ENCODE results near the gene SLC16A6. TPM values are rescaled to one million over a fixed set of nuclear protein-coding genes. Genes with fewer than 3 reads are reported as not detected.
"Not testable (repeated sequence)": the region's sequence is repeated elsewhere in the genome, so short reads cannot be mapped to it uniquely, and the experiment has no call there.

SLC16A6 gene
- total RNA-seq, 1 donor from 2014 or later = 1.0 TPM

- Histone ChIP-seq H3K4me3 (ENCODE audit: low read length in 3 of 3) (no peak overlapping the region), H3K27ac (ENCODE audit: low read depth, low read length) (no peak overlapping the region), H3K36me3 (ENCODE audit: control insufficient read depth in 3 of 3, insufficient read depth in 3 of 3, low read length in 3 of 3) (no peaks in the 10 kb centered on the region), H3K9me3 (ENCODE audit: control insufficient read depth in 3 of 3, low read length in 3 of 3) (no peaks in the 10 kb centered on the region), H3K27me3 (ENCODE audit: control insufficient read depth in 3 of 3, insufficient read depth in 3 of 3, low read length in 3 of 3) (no peaks in the 10 kb centered on the region), H3K4me1 (ENCODE audit: control insufficient read depth in 3 of 3, insufficient read depth in 3 of 3, low read length in 3 of 3) (peaks cover 0 to 4% (median 2%) of the 10 kb centered on the region in 3 donors), H3K9ac (ENCODE audit: low read depth in 1 of 3, low read length in 3 of 3) (no peak overlapping the region)
Observed at GRCh38 chr17:68229619-68230018, 61.3 kb downstream of the SLC16A6 start.

GRCh38 chr17:68228817-68229570 lies 61.9 kb downstream of the SLC16A6 start:
- Histone ChIP-seq H3K9ac (ENCODE audit: low read depth in 1 of 3, low read length in 3 of 3) (no peak overlapping the region), H3K27ac (ENCODE audit: low read depth, low read length) (no peak overlapping the region), H3K9me3 (ENCODE audit: control insufficient read depth in 3 of 3, low read length in 3 of 3) (no peaks in the 10 kb centered on the region), H3K27me3 (ENCODE audit: control insufficient read depth in 3 of 3, insufficient read depth in 3 of 3, low read length in 3 of 3) (no peaks in the 10 kb centered on the region), H3K4me1 (ENCODE audit: control insufficient read depth in 3 of 3, insufficient read depth in 3 of 3, low read length in 3 of 3) (peaks cover 0 to 4% (median 2%) of the 10 kb centered on the region in 3 donors), H3K4me3 (ENCODE audit: low read length in 3 of 3) (no peak overlapping the region), H3K36me3 (ENCODE audit: control insufficient read depth in 3 of 3, insufficient read depth in 3 of 3, low read length in 3 of 3) (no peaks in the 10 kb centered on the region)

GRCh38 chr17:68228039-68228680 lies 62.8 kb downstream of the SLC16A6 start:
- not testable (repeated sequence) for H3K4me1 ChIP-seq (ENCODE audit: control insufficient read depth in 3 of 3, insufficient read depth in 3 of 3, low read length in 3 of 3); H3K36me3 ChIP-seq (ENCODE audit: control insufficient read depth in 3 of 3, insufficient read depth in 3 of 3, low read length in 3 of 3); H3K9me3 ChIP-seq (ENCODE audit: control insufficient read depth in 3 of 3, low read length in 3 of 3); H3K9ac ChIP-seq (ENCODE audit: low read depth in 1 of 3, low read length in 3 of 3); H3K27ac ChIP-seq (ENCODE audit: low read depth, low read length); H3K27me3 ChIP-seq (ENCODE audit: control insufficient read depth in 3 of 3, insufficient read depth in 3 of 3, low read length in 3 of 3); H3K4me3 ChIP-seq (ENCODE audit: low read length in 3 of 3)

- not testable (repeated sequence) for H3K9ac ChIP-seq (ENCODE audit: low read depth in 1 of 3, low read length in 3 of 3); H3K36me3 ChIP-seq (ENCODE audit: control insufficient read depth in 3 of 3, insufficient read depth in 3 of 3, low read length in 3 of 3); H3K4me1 ChIP-seq (ENCODE audit: control insufficient read depth in 3 of 3, insufficient read depth in 3 of 3, low read length in 3 of 3); H3K9me3 ChIP-seq (ENCODE audit: control insufficient read depth in 3 of 3, low read length in 3 of 3); H3K4me3 ChIP-seq (ENCODE audit: low read length in 3 of 3); H3K27me3 ChIP-seq (ENCODE audit: control insufficient read depth in 3 of 3, insufficient read depth in 3 of 3, low read length in 3 of 3); H3K27ac ChIP-seq (ENCODE audit: low read depth, low read length)
Observed at GRCh38 chr17:68225055-68225454, 65.9 kb downstream of the SLC16A6 start.

- no peak overlapping the region for H3K27ac ChIP-seq (ENCODE audit: low read depth, low read length)
- no peak overlapping the region for H3K4me3 ChIP-seq (ENCODE audit: low read length in 3 of 3)
- H3K9ac ChIP-seq (ENCODE audit: low read depth in 1 of 3, low read length in 3 of 3) = no peak overlapping the region
- H3K9me3 ChIP-seq (ENCODE audit: control insufficient read depth in 3 of 3, low read length in 3 of 3) = no peaks in the 10 kb centered on the region
- no peaks in the 10 kb centered on the region for H3K4me1 ChIP-seq (ENCODE audit: control insufficient read depth in 3 of 3, insufficient read depth in 3 of 3, low read length in 3 of 3)
- H3K36me3 ChIP-seq (ENCODE audit: control insufficient read depth in 3 of 3, insufficient read depth in 3 of 3, low read length in 3 of 3) = peaks cover 0 to 3% (median 0%) of the 10 kb centered on the region in 3 donors
- H3K27me3 ChIP-seq (ENCODE audit: control insufficient read depth in 3 of 3, insufficient read depth in 3 of 3, low read length in 3 of 3) = no peaks in the 10 kb centered on the region
Observed at GRCh38 chr17:68222606-68223005, 68.3 kb downstream of the SLC16A6 start.

- H3K27me3 ChIP-seq (ENCODE audit: control insufficient read depth in 3 of 3, insufficient read depth in 3 of 3, low read length in 3 of 3) = no peaks in the 10 kb centered on the region
- H3K9ac ChIP-seq (ENCODE audit: low read depth in 1 of 3, low read length in 3 of 3) = no peak overlapping the region
- H3K4me3 ChIP-seq (ENCODE audit: low read length in 3 of 3) = no peak overlapping the region
- H3K36me3 ChIP-seq (ENCODE audit: control insufficient read depth in 3 of 3, insufficient read depth in 3 of 3, low read length in 3 of 3) = peaks cover 0 to 3% (median 0%) of the 10 kb centered on the region in 3 donors
- H3K4me1 ChIP-seq (ENCODE audit: control insufficient read depth in 3 of 3, insufficient read depth in 3 of 3, low read length in 3 of 3) = no peaks in the 10 kb centered on the region
- no peak overlapping the region for H3K27ac ChIP-seq (ENCODE audit: low read depth, low read length)
- H3K9me3 ChIP-seq (ENCODE audit: control insufficient read depth in 3 of 3, low read length in 3 of 3) = no peaks in the 10 kb centered on the region
Observed at GRCh38 chr17:68221786-68222185, 69.1 kb downstream of the SLC16A6 start.

- not testable (repeated sequence) for H3K4me3 ChIP-seq (ENCODE audit: low read length in 3 of 3); H3K27ac ChIP-seq (ENCODE audit: low read depth, low read length); H3K4me1 ChIP-seq (ENCODE audit: control insufficient read depth in 3 of 3, insufficient read depth in 3 of 3, low read length in 3 of 3); H3K9ac ChIP-seq (ENCODE audit: low read depth in 1 of 3, low read length in 3 of 3); H3K36me3 ChIP-seq (ENCODE audit: control insufficient read depth in 3 of 3, insufficient read depth in 3 of 3, low read length in 3 of 3); H3K27me3 ChIP-seq (ENCODE audit: control insufficient read depth in 3 of 3, insufficient read depth in 3 of 3, low read length in 3 of 3); H3K9me3 ChIP-seq (ENCODE audit: control insufficient read depth in 3 of 3, low read length in 3 of 3)
Observed at GRCh38 chr17:68220786-68221185, 70.1 kb downstream of the SLC16A6 start.

GRCh38 chr17:68220186-68220585 lies 70.7 kb downstream of the SLC16A6 start:
- not testable (repeated sequence) for H3K27me3 ChIP-seq (ENCODE audit: control insufficient read depth in 3 of 3, insufficient read depth in 3 of 3, low read length in 3 of 3); H3K9ac ChIP-seq (ENCODE audit: low read depth in 1 of 3, low read length in 3 of 3); H3K36me3 ChIP-seq (ENCODE audit: control insufficient read depth in 3 of 3, insufficient read depth in 3 of 3, low read length in 3 of 3); H3K9me3 ChIP-seq (ENCODE audit: control insufficient read depth in 3 of 3, low read length in 3 of 3); H3K4me3 ChIP-seq (ENCODE audit: low read length in 3 of 3); H3K27ac ChIP-seq (ENCODE audit: low read depth, low read length); H3K4me1 ChIP-seq (ENCODE audit: control insufficient read depth in 3 of 3, insufficient read depth in 3 of 3, low read length in 3 of 3)

- H3K36me3 ChIP-seq (ENCODE audit: control insufficient read depth in 3 of 3, insufficient read depth in 3 of 3, low read length in 3 of 3); H3K9me3 ChIP-seq (ENCODE audit: control insufficient read depth in 3 of 3, low read length in 3 of 3); H3K4me3 ChIP-seq (ENCODE audit: low read length in 3 of 3); H3K27ac ChIP-seq (ENCODE audit: low read depth, low read length); H3K27me3 ChIP-seq (ENCODE audit: control insufficient read depth in 3 of 3, insufficient read depth in 3 of 3, low read length in 3 of 3); H3K9ac ChIP-seq (ENCODE audit: low read depth in 1 of 3, low read length in 3 of 3); H3K4me1 ChIP-seq (ENCODE audit: control insufficient read depth in 3 of 3, insufficient read depth in 3 of 3, low read length in 3 of 3): not testable (repeated sequence)
Observed at GRCh38 chr17:68219429-68219828, 71.5 kb downstream of the SLC16A6 start.
